OCI-LY1 (cell line): ENCODE data around the gene CKS2.

ENCODE experiments used
- H2AFZ ChIP-seq: fragments of 200-600 bp; sonication (generic), shearing (Covaris generic); 2 replicates; pipeline ENCODE4 v1.6.0; 2014; ENCODE audit warnings: antibody characterized with exemption, mild to moderate bottlenecking, low read length
- H3F3A ChIP-seq: fragments of 200-600 bp; sonication (generic), shearing (Covaris generic); 2 replicates; pipeline ENCODE4 v1.6.0; 2014; ENCODE audit warnings: mild to moderate bottlenecking, antibody characterized with exemption, low read length, moderate library complexity; ENCODE audit not compliant: insufficient read depth
- H3K27ac ChIP-seq: fragments of 200-600 bp; sonication (generic); 2 replicates; pipeline ENCODE4 v1.5.1; 2014; ENCODE audit warnings: low read length, mixed run types, mild to moderate bottlenecking, low read depth; ENCODE audit not compliant: poor library complexity, severe bottlenecking
- H3K27me3 ChIP-seq: fragments of 200-600 bp; sonication (generic); 2 replicates; pipeline ENCODE4 v1.6.0; 2014; ENCODE audit warnings: antibody characterized with exemption, mild to moderate bottlenecking, low read length, moderate library complexity; ENCODE audit not compliant: insufficient read depth
- H3K36me3 ChIP-seq: fragments of 200-600 bp; sonication (generic); 2 replicates; pipeline ENCODE4 v1.6.1; 2014; ENCODE audit warnings: mild to moderate bottlenecking, antibody characterized with exemption, low read length, moderate library complexity, mixed read lengths; ENCODE audit not compliant: insufficient read depth
- H3K4me1 ChIP-seq: fragments of 200-600 bp; sonication (generic); 2 replicates; pipeline ENCODE4 v1.5.1; 2014; ENCODE audit warnings: mild to moderate bottlenecking, low read length, moderate library complexity; ENCODE audit not compliant: insufficient read depth, severe bottlenecking
- H3K4me2 ChIP-seq: fragments of 200-600 bp; sonication (generic), shearing (Covaris generic); 2 replicates; pipeline ENCODE4 v1.6.1; 2014; ENCODE audit warnings: low read length
- H3K4me3 ChIP-seq: fragments of 200-600 bp; sonication (generic); 2 replicates; pipeline ENCODE4 v1.5.1; 2014; ENCODE audit warnings: low read length, low read depth, mild to moderate bottlenecking, mixed read lengths; ENCODE audit not compliant: poor library complexity, severe bottlenecking
- H3K79me2 ChIP-seq: fragments of 200-600 bp; shearing (Covaris generic); 2 replicates; pipeline ENCODE4 v1.6.1; 2016; ENCODE audit warnings: mixed run types, low read length, mixed read lengths; ENCODE audit not compliant: insufficient read depth
- H3K9ac ChIP-seq: fragments of 200-600 bp; sonication (generic), shearing (Covaris generic); 2 replicates; pipeline ENCODE4 v1.6.1; 2014; ENCODE audit warnings: mild to moderate bottlenecking, low read length, mixed read lengths
- H3K9me2 ChIP-seq: fragments of 200-600 bp; sonication (generic), shearing (Covaris generic); 2 replicates; pipeline ENCODE4 v1.6.1; 2014; ENCODE audit warnings: low read depth, mild to moderate bottlenecking, low read length, mixed read lengths
- H3K9me3 ChIP-seq: fragments of 200-600 bp; shearing (Covaris generic); 2 replicates; pipeline ENCODE4 v1.6.1; 2014; ENCODE audit warnings: low read length, mixed read lengths
- H4K20me1 ChIP-seq: fragments of 200-600 bp; sonication (generic), shearing (Covaris generic); 2 replicates; pipeline ENCODE4 v1.6.0; 2016; ENCODE audit warnings: mild to moderate bottlenecking, low read length; ENCODE audit not compliant: insufficient read depth
- CTCF ChIP-seq: fragments of 200-600 bp; sonication (generic), shearing (Covaris generic); IDR thresholded peaks from 2 replicates; pipeline ENCODE4 v1.5.1; 2017; ENCODE audit warnings: mild to moderate bottlenecking, antibody characterized with exemption, low read length, moderate library complexity, mixed read lengths
- EZH2 ChIP-seq: fragments of 200-600 bp; sonication (generic), shearing (Covaris generic); IDR thresholded peaks from 2 replicates; pipeline ENCODE4 v1.8.0; 2017; ENCODE audit warnings: borderline replicate concordance, mixed run types, mild to moderate bottlenecking, antibody characterized with exemption, low read length, moderate library complexity, mixed read lengths

Gene CKS2

GRCh38 chr9:89314955-89315354 lies 4.0 kb downstream of the CKS2 start:
- Histone ChIP-seq H3K9me2 (no peaks in the 10 kb centered on the region), H2AFZ (no peak overlapping the region), H3K27me3 (no peaks in the 10 kb centered on the region), H3K36me3 (peaks cover 71% of the 10 kb centered on the region), H4K20me1 (no peaks in the 10 kb centered on the region), H3K79me2 (peaks cover 62% of the 10 kb centered on the region), H3K9ac (peak overlapping the region; percentile 96; the same call in 1 of the 2 replicates), H3K9me3 (no peaks in the 10 kb centered on the region), H3K4me2 (peak overlapping the region; percentile 93), H3K4me3 (peak overlapping the region; percentile 95), H3F3A (peaks cover 22% of the 10 kb centered on the region), H3K27ac (peak overlapping the region; percentile 92), H3K4me1 (peaks cover 69% of the 10 kb centered on the region)
- TF ChIP-seq EZH2 (no peak), CTCF (no peak)

GRCh38 chr9:89315482-89315881 lies 4.5 kb downstream of the CKS2 start:
- Histone ChIP-seq H3K27me3 (no peaks in the 10 kb centered on the region), H3K36me3 (peaks cover 77% of the 10 kb centered on the region), H3K9me3 (no peaks in the 10 kb centered on the region), H3K9ac (no peak overlapping the region), H3K4me2 (no peak overlapping the region), H3K27ac (peak overlapping the region; percentile 92), H3K4me1 (peaks cover 74% of the 10 kb centered on the region), H2AFZ (no peak overlapping the region), H3K9me2 (no peaks in the 10 kb centered on the region), H3K79me2 (peaks cover 67% of the 10 kb centered on the region), H3F3A (peaks cover 22% of the 10 kb centered on the region), H4K20me1 (no peaks in the 10 kb centered on the region), H3K4me3 (no peak overlapping the region)
- TF ChIP-seq CTCF (no peak), EZH2 (no peak)

GRCh38 chr9:89317282-89317681 lies 6.3 kb downstream of the CKS2 start:
- peak overlapping the region; percentile 99 for H3K4me2 ChIP-seq
- no peaks in the 10 kb centered on the region for H4K20me1 ChIP-seq
- H3K27me3 ChIP-seq, result no peaks in the 10 kb centered on the region
- H3K9me2 ChIP-seq, result no peaks in the 10 kb centered on the region
- H3K4me1 ChIP-seq, result peaks cover 79% of the 10 kb centered on the region
- H3K36me3 ChIP-seq, result peaks cover 82% of the 10 kb centered on the region
- H3K27ac ChIP-seq, result peak overlapping the region; percentile 92
- no peak overlapping the region for H2AFZ ChIP-seq
- peaks cover 22% of the 10 kb centered on the region for H3F3A ChIP-seq
- H3K79me2 ChIP-seq, result peaks cover 67% of the 10 kb centered on the region
- peak overlapping the region; percentile 76 for H3K4me3 ChIP-seq
- H3K9ac ChIP-seq, result peak overlapping the region; percentile 97
- no peak for TF ChIP-seq CTCF
- no peak for TF ChIP-seq EZH2
- H3K9me3 ChIP-seq, result no peaks in the 10 kb centered on the region
